SIG-M5 (cell line): Measurements from ENCODE around the gene OR2F1.

Source experiments
- DNase-seq: peaks from one replicate; lab custom pipeline; 2025; lab: John Stamatoyannopoulos, UW

OR2F1 gene

GRCh38 chr7:143954135-143954534 lies 509 bp upstream of the OR2F1 start:
- no peak for DNase-seq

- DNase-seq, result no peak
Measured at GRCh38 chr7:143958781-143959180, 4.1 kb downstream of the OR2F1 start.

- no peak for DNase-seq
Measured at GRCh38 chr7:143960813-143961610, 6.4 kb downstream of the OR2F1 start.

- no peak for DNase-seq
Measured at GRCh38 chr7:143965280-143965679, 10.6 kb downstream of the OR2F1 start.

GRCh38 chr7:143967398-143967797 lies 12.8 kb downstream of the OR2F1 start:
- no peak for DNase-seq

- no peak for DNase-seq
Measured at GRCh38 chr7:143973870-143974416, 19.3 kb downstream of the OR2F1 start.

GRCh38 chr7:143974459-143974858 lies 19.8 kb downstream of the OR2F1 start:
- no peak for DNase-seq

- DNase-seq, result no peak
Measured at GRCh38 chr7:143975617-143976016, 21.0 kb downstream of the OR2F1 start.

GRCh38 chr7:143978585-143978984 lies 23.9 kb downstream of the OR2F1 start:
- DNase-seq, result no peak

GRCh38 chr7:143979359-143979758 lies 24.7 kb downstream of the OR2F1 start:
- no peak for DNase-seq

GRCh38 chr7:143979998-143980397 lies 25.4 kb downstream of the OR2F1 start:
- DNase-seq, result no peak

- no peak for DNase-seq
Measured at GRCh38 chr7:143980746-143981510, 26.3 kb downstream of the OR2F1 start.

- DNase-seq, result no peak
Measured at GRCh38 chr7:143983960-143984359, 29.3 kb downstream of the OR2F1 start.

GRCh38 chr7:143987513-143987912 lies 32.9 kb downstream of the OR2F1 start:
- no peak for DNase-seq

GRCh38 chr7:143988976-143989745 lies 34.5 kb downstream of the OR2F1 start:
- DNase-seq, result no peak

GRCh38 chr7:143992670-143993069 lies 38.0 kb downstream of the OR2F1 start:
- DNase-seq, result no peak

GRCh38 chr7:143993924-143994323 lies 39.3 kb downstream of the OR2F1 start:
- DNase-seq, result no peak

GRCh38 chr7:144000020-144000419 lies 45.4 kb downstream of the OR2F1 start, which contains the start of gene OR6B1:
OR6B1 (plus strand) TSS chr7:144000320; CDS start chr7:144003997, 3,677 bp downstream.
- no peak for DNase-seq

- no peak for DNase-seq
Measured at GRCh38 chr7:144001543-144001942, 46.9 kb downstream of the OR2F1 start.

GRCh38 chr7:144004703-144005102 lies 50.1 kb downstream of the OR2F1 start:
- DNase-seq, result no peak

GRCh38 chr7:144006029-144006691 lies 51.5 kb downstream of the OR2F1 start:
- DNase-seq, result no peak

GRCh38 chr7:144006692-144007042 lies 52.0 kb downstream of the OR2F1 start:
- DNase-seq, result no peak
